PFSK-1 (cell line): ENCODE results near the gene DUSP28. TPM values are rescaled to one million over a fixed set of nuclear protein-coding genes. Genes with fewer than 3 reads are reported as not detected.

Experiments
- FOXP2 ChIP-seq: optimal IDR thresholded peaks from 2 replicates; pipeline ENCODE3; 2011; ENCODE audit warnings: borderline replicate concordance, control low read depth, inconsistent platforms; ENCODE audit not compliant: insufficient read depth; ENCODE audit errors: extremely low read length, extremely low read depth
- POLR2AphosphoS5 ChIP-seq: IDR thresholded peaks from 2 replicates; pipeline ENCODE4 v1.6.1; 2012; ENCODE audit warnings: low read depth, mild to moderate bottlenecking, control low read depth, low read length, moderate library complexity
- REST ChIP-seq, 2 experiments: IDR thresholded peaks; 2 replicates each; pipeline versions ENCODE4 v1.6.1 to v1.8.0; 2011 to 2012; ENCODE audit warnings: low read depth in 2 of 2, low read length in 2 of 2, control low read depth in 1 of 2, inconsistent platforms in 1 of 2, mild to moderate bottlenecking in 1 of 2, moderate library complexity in 1 of 2; ENCODE audit not compliant: insufficient read depth in 1 of 2
- SIN3A ChIP-seq: IDR thresholded peaks from 2 replicates; pipeline ENCODE4 v1.6.1; 2012; ENCODE audit warnings: mild to moderate bottlenecking, low read length, moderate library complexity, borderline replicate concordance; ENCODE audit not compliant: insufficient read depth
- TAF1 ChIP-seq: IDR thresholded peaks from 2 replicates; pipeline ENCODE4 v1.6.1; 2012; ENCODE audit warnings: low read length, control low read depth, borderline replicate concordance; ENCODE audit not compliant: insufficient read depth
- polyA plus RNA-seq: library from polyadenylated mRNA; unstranded; fragments of >200 nt; gene quantifications from one replicate; pipeline ENCODE4 v1.2.1, GENCODE V29; 2012; ENCODE audit warnings: low read depth, missing spikeins; ENCODE audit not compliant: insufficient read length

The DUSP28 gene
- 3.5 TPM for polyA plus RNA-seq

- TF ChIP-seq REST (IDR thresholded peaks at IDR 0.05; ENCODE audit: insufficient read depth in 1 of 2, low read depth in 2 of 2, low read length in 2 of 2) (no peak), SIN3A (peak; percentile 84; the same call in 1 of the 2 replicates), POLR2AphosphoS5 (peak; percentile 74; the same call in 1 of the 2 replicates), TAF1 (peak; percentile 62), FOXP2 (no peak)
Observed at GRCh38 chr2:240560084-240560479, at the start of gene DUSP28. TSS of gene DUSP28 (plus strand) at chr2:240560357. CDS start at chr2:240560685, 328 bp downstream.

GRCh38 chr2:240510513-240511210 lies 49.5 kb upstream of the DUSP28 start:
- TF ChIP-seq SIN3A (no peak), POLR2AphosphoS5 (no peak), FOXP2 (no peak), TAF1 (no peak), REST (IDR thresholded peaks at IDR 0.05; ENCODE audit: insufficient read depth in 1 of 2, low read depth in 2 of 2, low read length in 2 of 2) (no peak)

GRCh38 chr2:240511351-240512108 lies 48.6 kb upstream of the DUSP28 start:
- no peak for TF ChIP-seq POLR2AphosphoS5
- no peak for TF ChIP-seq REST (IDR thresholded peaks at IDR 0.05; ENCODE audit: insufficient read depth in 1 of 2, low read depth in 2 of 2, low read length in 2 of 2)
- no peak for TF ChIP-seq SIN3A
- TF ChIP-seq TAF1 = no peak
- no peak for TF ChIP-seq FOXP2

- TF ChIP-seq POLR2AphosphoS5 (no peak), TAF1 (no peak), FOXP2 (no peak), SIN3A (no peak), REST (IDR thresholded peaks at IDR 0.05; ENCODE audit: insufficient read depth in 1 of 2, low read depth in 2 of 2, low read length in 2 of 2) (no peak)
Observed at GRCh38 chr2:240512109-240512485, 48.1 kb upstream of the DUSP28 start.
